HepG2 (cell line): Measurements from ENCODE around the gene LHFPL6.

ENCODE experiments used
- CREB1 ChIP-seq, 2 experiments: fragments of 450-650 bp in 1 of 2; IDR thresholded peaks; 2 replicates each; pipeline ENCODE4 v1.6.1; 2016 to 2017; ENCODE audit warnings: control low read depth in 1 of 2, mild to moderate bottlenecking in 1 of 2, missing compliant biosample characterization in 1 of 2, missing genetic modification characterization in 1 of 2
- EP300 ChIP-seq, 3 experiments: sonication (generic) in 1 of 3; formaldehyde crosslinking in 1 of 3; IDR thresholded peaks; 2 replicates each; pipeline versions ENCODE4 v1.5.1 to v1.6.1; 2011 to 2020; ENCODE audit warnings: low read depth in 2 of 3, low read length in 2 of 3, borderline replicate concordance in 1 of 3, improper control_type of control experiment in 1 of 3, mild to moderate bottlenecking in 1 of 3, missing genetic modification reagents in 1 of 3, moderate library complexity in 1 of 3
- MAFK ChIP-seq, 2 experiments: IDR thresholded peaks in 1 of 2; conservative IDR thresholded peaks in 1 of 2; 2 replicates each; pipeline ENCODE4 v1.6.1; 2011; ENCODE audit warnings: improper control_type of control experiment in 2 of 2, low read length in 2 of 2
- POLR2AphosphoS2 ChIP-seq: IDR thresholded peaks from 2 replicates; pipeline ENCODE4 v1.6.1; 2011; ENCODE audit warnings: low read depth, low read length, improper control_type of control experiment

GRCh38 chr13:39596685-39597084 lies 6.3 kb downstream of the LHFPL6 start:
- TF ChIP-seq CREB1 (IDR thresholded peaks at IDR 0.05) = no peak
- no peak for TF ChIP-seq CREB1 (CRISPR knock-in tag; IDR thresholded peaks at IDR 0.05)
- no peak for TF ChIP-seq POLR2AphosphoS2
- no peak for TF ChIP-seq EP300 (IDR thresholded peaks at IDR 0.05; ENCODE audit: low read depth in 2 of 2, low read length in 2 of 2)
- no peak for TF ChIP-seq EP300 (CRISPR knock-in tag; IDR thresholded peaks at IDR 0.05; ENCODE audit: borderline replicate concordance)
- TF ChIP-seq MAFK (conservative IDR thresholded peaks at IDR 0.05 in 1 of 2, IDR thresholded peaks at IDR 0.05 in 1 of 2; ENCODE audit: low read length in 2 of 2) = no peak
